Activated CD4-positive, alpha-beta T cell treated with anti-CD3 and anti-CD28 coated beads for 36 hours (primary cell): ENCODE data around the gene SESN1. TPM values are rescaled to one million over a fixed set of nuclear protein-coding genes. Genes with fewer than 3 reads are reported as not detected.

ENCODE experiments used
- ATAC-seq: fragments of 200-7000 bp; cut with Tn5 transposase; one replicate; pipeline ENCODE4 v1.10.0; 2021; ENCODE audit warnings: mild to moderate bottlenecking, moderate library complexity
- CTCF ChIA-PET: fragments of 350-600 bp; sonication (Branson Sonifier 250); formaldehyde crosslinking; loops from one replicate; lab custom pipeline; 2021; ENCODE audit warnings: antibody characterized with exemption; lab: Charles Lee
- POLR2A ChIA-PET: fragments of 350-600 bp; sonication (Branson Sonifier 250); formaldehyde crosslinking; loops from one replicate; lab custom pipeline; 2021; ENCODE audit warnings: antibody characterized with exemption, inconsistent platforms; lab: Charles Lee
- DNase-seq: peaks from one replicate; pipeline ENCODE4 v3.0.0-alpha.2; 2020
- H3K27ac Mint-ChIP-seq: one replicate; pipeline ENCODE4 v1.8.0; 2021; ENCODE audit warnings: mixed read lengths
- H3K27me3 Mint-ChIP-seq: one replicate; pipeline ENCODE4 v1.8.0; 2021; ENCODE audit warnings: mixed read lengths
- H3K36me3 Mint-ChIP-seq: one replicate; pipeline ENCODE4 v1.8.0; 2021; ENCODE audit warnings: low read depth, mixed read lengths
- H3K4me1 Mint-ChIP-seq: one replicate; pipeline ENCODE4 v1.8.0; 2021; ENCODE audit warnings: mixed read lengths
- H3K4me3 Mint-ChIP-seq: one replicate; pipeline ENCODE4 v1.8.0; 2021; ENCODE audit warnings: mild to moderate bottlenecking, moderate library complexity, mixed read lengths
- H3K9me3 Mint-ChIP-seq: one replicate; pipeline ENCODE4 v1.8.0; 2021; ENCODE audit warnings: low read depth, mixed read lengths
- intact Hi-C, 2 experiments: fragments of 100-400 bp; cut with DNase I in 1 of 2; cut with micrococcal nuclease in 1 of 2; formaldehyde crosslinking; loops; one replicate each; pipeline versions ENCODE4 v1.14.2 to v1.15.1; 2022 to 2024; cut with DNase I, micrococcal nuclease
- total RNA-seq, 2 experiments: library from RNA; stranded (reverse); gene quantifications; one replicate each; pipeline ENCODE4 v1.2.3, GENCODE V29; 2021

The SESN1 gene
- total RNA-seq, 2 experiments from 2014 or later = 9.7 to 10.0 TPM

- no peaks in the 10 kb centered on the region for H3K27me3 Mint-ChIP-seq
- ChIA-PET CTCF (interaction anchor here (0.6 to 1.3 kb wide), 5 partner anchors 8 to 381 kb away, joined by 3 to 4 read pairs (median 3); partner anchors contain the start of gene CD164), POLR2A (no interaction called here)
- no peaks in the 10 kb centered on the region for H3K9me3 Mint-ChIP-seq
- ATAC-seq = peak; percentile 19
- H3K4me1 Mint-ChIP-seq = peaks cover 38% of the 10 kb centered on the region
- no peak overlapping the region for H3K4me3 Mint-ChIP-seq
- intact Hi-C loops = loop anchor here in 1 of 2 experiments (10.0 kb wide), 1 partner anchor 1813 kb away; the partner anchor contains the start of gene CDK19
- H3K27ac Mint-ChIP-seq = no peak overlapping the region
- peaks cover 18% of the 10 kb centered on the region for H3K36me3 Mint-ChIP-seq
- no peak for DNase-seq
Observed at GRCh38 chr6:109002051-109002697, 92.5 kb downstream of the SESN1 start.

GRCh38 chr6:109001291-109001894, 93.3 kb downstream of the SESN1 start:
- POLR2A ChIA-PET = no interaction called here
- H3K27ac Mint-ChIP-seq = no peak overlapping the region

GRCh38 chr6:109000289-109000688, 94.4 kb downstream of the SESN1 start:
- POLR2A ChIA-PET = no interaction called here

More at GRCh38 chr6:109001291-109001894, 93.3 kb downstream of the SESN1 start:
- DNase-seq (no peak), ATAC-seq (no peak)
- no peak overlapping the region for H3K4me3 Mint-ChIP-seq
- peaks cover 18% of the 10 kb centered on the region for H3K36me3 Mint-ChIP-seq
- no peaks in the 10 kb centered on the region for H3K27me3 Mint-ChIP-seq
- CTCF ChIA-PET = interaction anchor here (0.8 to 1.3 kb wide), 2 partner anchors 24 to 381 kb away, joined by 3 to 4 read pairs; partner anchors contain the start of gene CD164
- no peaks in the 10 kb centered on the region for H3K9me3 Mint-ChIP-seq
- intact Hi-C loops = loop anchor here in 1 of 2 experiments (10.0 kb wide), 1 partner anchor 1813 kb away; the partner anchor contains the start of gene CDK19
- H3K4me1 Mint-ChIP-seq = peaks cover 30% of the 10 kb centered on the region

GRCh38 chr6:108999428-108999827, 95.2 kb downstream of the SESN1 start:
- ChIA-PET CTCF (interaction anchor here (1.3 kb wide), 1 partner anchor 14 kb away, joined by 3 read pairs; no protein-coding TSS in a partner anchor), POLR2A (no interaction called here)
- Mint-ChIP-seq H3K27ac (no peak overlapping the region), H3K27me3 (no peaks in the 10 kb centered on the region), H3K4me3 (no peak overlapping the region), H3K36me3 (peaks cover 18% of the 10 kb centered on the region), H3K4me1 (peaks cover 17% of the 10 kb centered on the region), H3K9me3 (no peaks in the 10 kb centered on the region)
- ATAC-seq (no peak), DNase-seq (no peak)
- intact Hi-C loops = no loop called here

More at GRCh38 chr6:109000289-109000688, 94.4 kb downstream of the SESN1 start:
- Mint-ChIP-seq H3K9me3 (no peaks in the 10 kb centered on the region), H3K27me3 (no peaks in the 10 kb centered on the region), H3K4me3 (no peak overlapping the region), H3K27ac (no peak overlapping the region), H3K4me1 (peaks cover 24% of the 10 kb centered on the region), H3K36me3 (peaks cover 18% of the 10 kb centered on the region)
- no peak for DNase-seq
- CTCF ChIA-PET = no interaction called here
- no peak for ATAC-seq
- intact Hi-C loops = loop anchor here in 1 of 2 experiments (10.0 kb wide), 1 partner anchor 1815 kb away; the partner anchor contains the start of gene CDK19

- no peak for ATAC-seq
- POLR2A ChIA-PET = no interaction called here
- no peak overlapping the region for H3K27ac Mint-ChIP-seq
- intact Hi-C loops = no loop called here
- CTCF ChIA-PET = interaction anchor here (0.6 to 1.3 kb wide), 2 partner anchors 13 to 469 kb away, joined by 3 read pairs; no protein-coding TSS in a partner anchor
- H3K4me1 Mint-ChIP-seq = peaks cover 11% of the 10 kb centered on the region
- no peaks in the 10 kb centered on the region for H3K27me3 Mint-ChIP-seq
- DNase-seq = no peak
- H3K36me3 Mint-ChIP-seq = peaks cover 18% of the 10 kb centered on the region
- no peaks in the 10 kb centered on the region for H3K9me3 Mint-ChIP-seq
- H3K4me3 Mint-ChIP-seq = no peak overlapping the region
Observed at GRCh38 chr6:108998485-108998884, 96.2 kb downstream of the SESN1 start.

GRCh38 chr6:108996208-108996607, 98.4 kb downstream of the SESN1 start:
- H3K36me3 Mint-ChIP-seq = peaks cover 22% of the 10 kb centered on the region
- no peak overlapping the region for H3K4me3 Mint-ChIP-seq

GRCh38 chr6:108995296-108995695, 99.3 kb downstream of the SESN1 start:
- H3K4me3 Mint-ChIP-seq = no peak overlapping the region
- H3K4me1 Mint-ChIP-seq = no peaks in the 10 kb centered on the region
- ChIA-PET POLR2A (no interaction called here), CTCF (interaction anchor here (0.6 to 0.8 kb wide), 2 partner anchors 23 to 159 kb away, joined by 3 read pairs; no protein-coding TSS in a partner anchor)
- ATAC-seq = no peak
- H3K27ac Mint-ChIP-seq = no peak overlapping the region
- no peak for DNase-seq
- intact Hi-C loops = no loop called here
- H3K9me3 Mint-ChIP-seq = no peaks in the 10 kb centered on the region
- peaks cover 26% of the 10 kb centered on the region for H3K36me3 Mint-ChIP-seq
- no peaks in the 10 kb centered on the region for H3K27me3 Mint-ChIP-seq

More at GRCh38 chr6:108996208-108996607, 98.4 kb downstream of the SESN1 start:
- no peak for DNase-seq
- intact Hi-C loops = no loop called here
- CTCF ChIA-PET = interaction anchor here (1.0 kb wide), 1 partner anchor 40 kb away, joined by 3 read pairs; no protein-coding TSS in a partner anchor
- no peak overlapping the region for H3K27ac Mint-ChIP-seq
- no peaks in the 10 kb centered on the region for H3K4me1 Mint-ChIP-seq
- H3K9me3 Mint-ChIP-seq = no peaks in the 10 kb centered on the region
- H3K27me3 Mint-ChIP-seq = no peaks in the 10 kb centered on the region
- POLR2A ChIA-PET = no interaction called here
- ATAC-seq = no peak

- H3K4me1 Mint-ChIP-seq = no peaks in the 10 kb centered on the region
- no peak for DNase-seq
- no peak for ATAC-seq
- peaks cover 25% of the 10 kb centered on the region for H3K36me3 Mint-ChIP-seq
- POLR2A ChIA-PET = no interaction called here
- CTCF ChIA-PET = interaction anchor here (0.6 kb wide), 1 partner anchor 43 kb away, joined by 4 read pairs; no protein-coding TSS in a partner anchor
- intact Hi-C loops = no loop called here
- H3K27me3 Mint-ChIP-seq = no peaks in the 10 kb centered on the region
- no peaks in the 10 kb centered on the region for H3K9me3 Mint-ChIP-seq
- H3K27ac Mint-ChIP-seq = no peak overlapping the region
- H3K4me3 Mint-ChIP-seq = no peak overlapping the region
Observed at GRCh38 chr6:108993876-108994275, 100.8 kb downstream of the SESN1 start.

GRCh38 chr6:108989700-108990099, 104.9 kb downstream of the SESN1 start:
- H3K4me3 Mint-ChIP-seq = no peak overlapping the region
- intact Hi-C loops = no loop called here
- no peaks in the 10 kb centered on the region for H3K4me1 Mint-ChIP-seq
- peaks cover 28% of the 10 kb centered on the region for H3K36me3 Mint-ChIP-seq
- ATAC-seq (no peak), DNase-seq (no peak)
- ChIA-PET CTCF (interaction anchor here (0.6 kb wide), 1 partner anchor 1126 kb away, joined by 3 read pairs; no protein-coding TSS in a partner anchor), POLR2A (no interaction called here)
- no peak overlapping the region for H3K27ac Mint-ChIP-seq
- no peaks in the 10 kb centered on the region for H3K9me3 Mint-ChIP-seq
- H3K27me3 Mint-ChIP-seq = no peaks in the 10 kb centered on the region

- Mint-ChIP-seq H3K27ac (no peak overlapping the region), H3K36me3 (peaks cover 33% of the 10 kb centered on the region), H3K4me1 (no peaks in the 10 kb centered on the region), H3K27me3 (no peaks in the 10 kb centered on the region), H3K9me3 (no peaks in the 10 kb centered on the region), H3K4me3 (no peak overlapping the region)
- ChIA-PET POLR2A (no interaction called here), CTCF (no interaction called here)
- DNase-seq (no peak), ATAC-seq (no peak)
- intact Hi-C loops = no loop called here
Observed at GRCh38 chr6:108988765-108989164, 105.9 kb downstream of the SESN1 start.

- POLR2A ChIA-PET = no interaction called here
- no peaks in the 10 kb centered on the region for H3K27me3 Mint-ChIP-seq
- no peaks in the 10 kb centered on the region for H3K4me1 Mint-ChIP-seq
- ATAC-seq (no peak), DNase-seq (no peak)
- no peak overlapping the region for H3K27ac Mint-ChIP-seq
- intact Hi-C loops = no loop called here
- CTCF ChIA-PET = no interaction called here
- H3K36me3 Mint-ChIP-seq = peaks cover 33% of the 10 kb centered on the region
- no peaks in the 10 kb centered on the region for H3K9me3 Mint-ChIP-seq
- H3K4me3 Mint-ChIP-seq = no peak overlapping the region
Observed at GRCh38 chr6:108988296-108988695, 106.3 kb downstream of the SESN1 start.
